GM19455 (cell line): ENCODE data around the gene DUSP2.
A peak's percentile ranks its signal among the peaks of the same experiment; 100 is the strongest.

Experiments used
- ATAC-seq: cut with Tn5 transposase; IDR thresholded peaks from one replicate; pipeline ENCODE4 v1.9.1; 2021; ENCODE audit not compliant: unreplicated experiment

DUSP2 gene

DNA sequence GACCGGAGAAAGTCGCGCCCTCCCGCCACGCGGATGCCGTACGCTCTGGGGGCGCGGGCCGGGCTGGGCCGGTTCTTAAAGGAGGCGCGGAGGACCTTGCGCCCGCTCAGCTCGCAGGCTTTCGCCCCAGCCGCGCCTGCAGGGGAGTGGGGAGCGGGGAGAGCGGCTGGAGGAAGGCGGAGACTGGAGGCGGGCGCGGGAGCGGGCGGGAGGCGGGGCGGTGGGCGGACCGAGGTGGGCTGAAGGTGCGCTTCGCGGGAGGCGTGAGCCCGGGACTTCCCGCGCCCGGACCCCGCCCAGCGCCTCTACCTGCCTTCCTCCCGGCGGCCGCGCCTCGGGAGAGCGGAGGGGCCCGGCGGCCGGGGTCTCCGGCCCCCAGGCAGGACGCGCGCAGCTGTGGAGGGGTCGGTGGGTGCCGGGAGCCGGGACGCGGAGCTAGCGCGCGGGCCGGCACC, 28.8 kb downstream of the DUSP2 start, which contains the start of gene ADRA2B:
Gene ADRA2B (minus strand): TSS at position 148 of the 455 bp plus-strand sequence. CDS start 422 bp downstream, outside the sequence.
- peak; percentile 54 for ATAC-seq

DNA sequence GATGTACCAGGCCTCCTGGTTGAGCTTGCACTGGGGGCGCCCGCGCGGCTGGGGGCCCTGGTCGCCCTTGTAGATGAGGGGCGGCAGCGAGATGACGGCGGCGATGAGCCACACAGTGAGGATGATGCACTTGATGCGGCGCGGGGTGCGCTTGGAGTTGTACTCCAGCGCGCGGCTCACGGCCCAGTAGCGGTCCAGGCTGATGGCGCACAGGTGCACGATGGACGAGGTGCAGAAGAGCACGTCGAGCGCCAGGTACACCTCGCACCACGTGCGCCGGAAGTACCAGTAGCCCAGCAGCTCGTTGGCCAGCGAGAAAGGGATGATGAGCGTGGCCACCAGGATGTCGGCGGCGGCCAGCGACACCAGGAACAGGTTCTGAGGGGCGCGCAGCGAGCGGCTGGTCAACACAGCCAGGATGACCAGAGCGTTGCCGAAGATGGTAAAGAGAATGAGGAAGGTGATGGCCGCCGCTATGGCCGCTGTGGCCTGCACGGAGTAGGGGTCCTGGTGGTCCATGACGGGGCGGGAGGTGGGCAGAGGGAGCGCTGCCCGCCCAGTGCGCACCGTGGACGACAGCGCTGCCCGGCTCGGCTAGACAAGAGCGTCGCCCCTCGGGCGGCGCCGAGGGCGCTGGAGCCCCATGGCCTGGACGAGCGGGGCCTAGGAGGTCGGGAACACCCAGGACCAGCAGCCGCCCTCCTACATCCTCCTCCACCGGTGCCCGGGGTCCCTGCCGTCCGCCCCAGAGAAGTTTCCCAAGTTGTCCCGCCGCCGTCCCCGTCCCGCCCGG, 29.4 kb downstream of the DUSP2 start:
- no peak for ATAC-seq

DNA sequence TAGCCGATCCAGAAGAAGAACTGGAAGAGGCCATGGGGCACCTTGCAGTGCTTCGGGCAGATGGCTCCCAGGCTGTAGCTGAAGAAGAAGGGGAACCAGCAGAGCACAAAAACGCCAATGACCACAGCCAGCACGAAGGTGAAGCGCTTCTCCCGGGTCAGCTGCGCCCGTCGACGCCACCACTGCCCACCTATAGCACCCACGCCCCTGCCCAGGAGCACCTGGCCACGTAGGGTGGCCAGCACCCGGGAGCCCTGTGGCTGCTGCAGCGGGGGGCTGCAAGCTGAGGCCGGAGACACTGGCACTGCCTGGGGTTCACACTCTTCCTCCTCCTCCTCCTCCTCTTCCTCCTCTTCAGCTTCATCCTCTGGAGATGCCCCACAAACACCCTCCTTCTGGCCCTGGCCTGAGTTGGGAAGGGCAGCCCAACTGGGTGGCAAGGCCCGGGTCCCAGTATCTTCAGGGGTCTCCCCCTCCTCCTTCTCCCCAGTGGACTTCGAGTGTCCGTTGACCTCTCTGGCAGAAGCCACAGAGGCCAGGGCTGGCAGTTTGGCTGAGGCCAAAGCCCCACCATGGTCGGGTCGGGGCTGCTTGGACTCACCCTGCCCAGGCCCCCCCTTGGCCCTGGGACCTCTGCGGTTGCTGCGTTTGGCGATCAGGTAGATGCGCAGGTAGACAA, 30.2 kb downstream of the DUSP2 start:
- ATAC-seq, result no peak

DNA sequence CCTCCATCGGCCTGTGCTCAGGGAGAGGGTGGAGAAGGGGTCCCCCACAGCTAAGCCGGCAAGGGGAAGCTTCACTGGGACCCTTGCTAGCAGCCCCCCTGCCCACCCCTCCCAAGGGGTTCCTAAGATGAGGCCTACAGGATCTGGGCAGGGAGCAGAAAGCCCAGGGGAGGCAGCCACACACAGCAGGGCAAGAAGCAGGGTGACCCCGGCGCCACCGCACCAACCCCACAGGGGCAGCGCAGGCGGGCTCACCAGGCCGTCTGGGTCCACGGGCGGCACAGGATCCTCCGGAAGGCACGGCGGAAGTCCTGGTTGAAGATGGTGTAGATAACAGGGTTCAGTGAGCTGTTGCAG, 30.7 kb downstream of the DUSP2 start:
- no peak for ATAC-seq

DNA sequence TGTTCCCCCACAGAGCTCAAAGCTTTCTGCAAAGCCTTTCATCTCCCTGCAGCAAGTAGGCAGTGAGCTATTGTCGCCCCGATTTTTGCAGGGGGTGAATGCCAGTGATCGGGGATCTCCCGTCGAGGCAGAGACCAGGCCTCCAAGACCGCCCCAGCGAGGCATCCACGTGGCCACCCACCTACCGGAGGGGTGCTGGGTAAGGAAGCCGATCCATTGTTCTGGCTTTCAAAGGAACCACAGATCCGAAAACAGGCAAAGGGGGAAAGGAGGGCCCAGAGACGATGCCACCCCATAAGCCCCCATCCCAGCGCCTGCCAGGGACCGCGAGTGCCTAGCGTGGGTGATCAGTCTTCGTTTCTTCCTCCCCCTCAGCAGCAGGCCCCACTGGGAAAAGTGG, 31.3 kb downstream of the DUSP2 start:
- ATAC-seq, result no peak

DNA sequence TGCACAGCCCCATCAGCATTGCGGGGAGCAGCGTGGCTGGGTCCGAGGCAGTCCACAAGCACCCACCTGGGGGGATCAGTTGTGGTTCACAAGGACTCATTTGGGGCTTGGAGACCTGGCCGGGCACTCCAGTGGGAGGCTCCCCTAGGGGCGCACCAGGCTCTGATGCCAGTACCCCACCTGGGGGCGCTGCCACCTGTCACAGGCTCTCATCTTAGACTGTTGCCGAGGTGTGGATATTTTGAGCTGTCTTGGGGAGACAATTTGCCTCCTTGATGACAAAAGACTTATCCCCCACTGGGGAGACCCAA, 31.9 kb downstream of the DUSP2 start:
- ATAC-seq, result no peak

DNA sequence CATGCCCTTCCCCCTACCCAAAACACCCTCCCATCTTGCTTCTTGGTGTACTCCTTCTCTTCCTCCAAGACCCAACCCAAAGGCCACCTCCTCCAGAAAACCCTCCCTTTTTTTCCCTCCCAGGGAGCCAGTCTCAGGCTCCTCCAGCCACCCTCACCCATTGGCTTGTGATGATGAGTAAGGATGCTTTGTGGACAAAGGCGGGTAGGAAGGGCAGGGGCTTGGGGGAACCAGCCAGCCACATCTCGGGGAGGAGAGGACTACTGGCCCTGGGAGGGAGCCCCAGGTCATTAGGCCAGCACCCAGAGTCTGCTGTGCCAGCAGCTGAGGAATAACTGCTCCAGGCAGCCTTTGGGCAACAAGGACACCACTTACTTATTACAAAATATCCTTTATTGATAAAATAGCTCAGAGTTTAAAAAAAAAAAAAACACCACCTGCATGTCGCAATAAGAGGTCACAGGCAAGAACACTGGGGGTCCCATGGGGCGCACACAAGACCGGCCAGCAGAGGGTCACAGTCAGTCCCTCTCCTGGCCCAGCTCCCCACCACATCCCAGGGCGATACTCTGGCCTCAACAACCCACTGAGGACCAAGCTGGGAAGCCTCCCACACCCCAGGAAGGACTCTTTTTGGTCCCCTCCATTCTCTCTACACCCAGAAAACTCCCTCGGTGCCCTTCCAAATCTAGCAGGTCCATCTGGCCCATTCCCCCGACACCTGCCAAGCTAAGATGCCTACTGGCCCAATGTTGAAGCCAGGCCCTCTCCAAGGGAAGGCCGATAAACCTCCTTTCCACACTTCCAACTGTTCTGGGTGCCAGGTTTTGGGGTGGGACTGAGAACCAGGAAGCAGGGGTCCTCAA, 32.5 kb downstream of the DUSP2 start:
- ATAC-seq, result no peak

DNA sequence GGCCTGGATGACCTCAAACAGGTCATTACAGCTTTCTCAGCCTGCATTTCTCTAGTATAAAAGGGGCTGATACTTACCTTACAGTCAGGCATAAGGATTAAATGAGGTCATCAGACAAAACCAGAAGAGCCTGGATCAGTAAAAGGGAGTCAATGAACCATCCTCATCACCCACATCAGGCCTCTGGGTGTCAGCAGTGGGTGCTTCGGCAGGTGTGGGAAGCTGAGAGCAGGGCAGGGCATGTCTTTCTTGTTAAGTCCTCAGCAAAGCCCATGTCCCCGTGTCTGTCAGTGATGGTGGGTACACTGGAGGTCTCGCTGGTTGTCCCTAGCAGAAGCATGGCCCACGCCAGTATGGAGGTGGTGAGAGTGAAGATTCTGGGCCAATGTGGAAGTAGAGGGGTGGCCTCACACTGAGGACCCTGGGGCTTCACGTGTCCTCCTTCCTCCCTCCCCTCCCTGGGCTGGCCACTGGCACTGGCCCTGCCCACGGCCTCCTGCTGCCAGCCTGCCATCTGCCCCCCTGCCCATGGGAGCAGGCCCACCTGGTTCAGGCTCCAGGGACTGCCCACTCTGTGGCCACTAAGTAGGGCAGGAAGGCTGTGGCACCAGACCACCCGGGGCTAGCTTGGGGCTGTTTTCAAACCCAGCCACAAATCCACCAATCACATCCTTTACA, 33.3 kb downstream of the DUSP2 start:
- ATAC-seq, result no peak

DNA sequence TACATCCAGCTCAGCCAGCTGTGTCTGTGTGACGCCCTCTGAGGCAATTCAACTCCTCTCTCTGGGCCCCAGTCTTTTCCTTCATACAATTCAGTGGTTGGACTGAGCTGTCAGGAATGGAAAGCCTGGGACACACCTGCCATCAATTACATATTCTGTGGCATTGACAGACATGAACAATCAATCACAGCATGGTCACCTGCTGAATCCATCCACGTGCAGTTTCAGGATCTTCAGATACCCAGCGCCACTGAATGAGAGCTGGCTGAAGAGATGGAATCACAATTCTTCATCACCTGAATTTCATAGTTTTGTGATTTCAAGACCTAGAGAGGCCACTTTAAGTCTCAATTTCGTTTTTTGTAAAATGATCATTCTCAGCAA, 34.0 kb downstream of the DUSP2 start:
- ATAC-seq, result no peak

DNA sequence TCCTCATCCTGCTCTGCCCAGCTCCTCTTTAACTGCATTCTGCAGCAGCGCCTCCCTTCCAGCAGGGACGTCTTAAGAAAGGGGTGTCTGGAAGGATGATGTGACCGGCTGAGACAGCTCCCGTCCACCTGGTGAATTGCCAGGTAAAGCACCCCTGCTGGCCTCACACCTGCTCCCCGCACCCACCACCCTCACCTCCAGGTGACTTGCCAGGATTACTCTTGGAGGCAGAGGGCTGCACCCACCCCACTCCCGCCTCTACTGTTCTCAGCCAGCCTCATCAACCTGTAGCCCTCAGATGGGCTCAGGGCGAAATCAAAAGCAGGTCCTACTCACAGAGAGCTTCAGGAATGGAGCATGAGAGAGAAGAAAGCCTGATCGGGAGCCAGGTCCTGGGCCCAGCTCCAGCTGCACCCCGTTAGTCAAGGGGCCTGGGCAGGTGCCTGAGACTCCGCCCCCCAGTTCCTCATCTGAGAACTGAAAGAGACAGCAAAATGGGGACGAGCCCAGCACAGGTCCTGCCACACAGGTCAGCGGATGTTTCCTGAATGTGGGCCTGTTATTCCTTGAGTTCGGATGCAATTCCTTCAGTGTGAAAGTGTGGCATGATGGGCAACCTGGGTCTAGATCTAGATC, 34.5 kb downstream of the DUSP2 start:
- ATAC-seq, result no peak

DNA sequence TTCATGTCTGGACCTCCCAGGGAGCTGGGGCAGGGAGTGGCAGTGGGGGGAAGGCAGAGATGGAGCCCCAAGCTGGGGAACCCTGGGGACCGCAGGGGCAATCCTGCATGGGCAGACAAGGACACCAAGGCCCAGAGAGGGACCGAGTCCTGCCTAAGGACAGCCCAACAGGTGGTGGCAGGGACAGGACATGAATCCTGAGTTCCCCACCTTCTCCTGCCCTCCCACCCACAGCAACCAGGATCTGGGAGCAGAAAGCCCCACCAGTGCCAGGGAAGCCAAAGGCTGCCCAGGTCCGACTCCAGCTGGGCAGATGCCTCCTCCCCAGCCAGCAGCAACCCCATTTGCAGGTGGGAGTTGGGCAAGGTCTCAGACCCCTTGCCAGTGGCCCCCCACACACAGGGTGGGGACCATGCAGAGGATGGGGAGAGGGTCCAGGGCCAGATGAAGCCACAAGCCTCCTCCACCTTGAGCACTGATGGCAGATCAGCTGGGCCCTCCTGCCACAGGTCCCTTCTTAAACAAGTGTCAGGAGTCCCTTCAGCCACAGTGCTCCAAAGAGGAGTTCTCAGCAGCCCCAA, 35.2 kb downstream of the DUSP2 start:
- no peak for ATAC-seq

DNA sequence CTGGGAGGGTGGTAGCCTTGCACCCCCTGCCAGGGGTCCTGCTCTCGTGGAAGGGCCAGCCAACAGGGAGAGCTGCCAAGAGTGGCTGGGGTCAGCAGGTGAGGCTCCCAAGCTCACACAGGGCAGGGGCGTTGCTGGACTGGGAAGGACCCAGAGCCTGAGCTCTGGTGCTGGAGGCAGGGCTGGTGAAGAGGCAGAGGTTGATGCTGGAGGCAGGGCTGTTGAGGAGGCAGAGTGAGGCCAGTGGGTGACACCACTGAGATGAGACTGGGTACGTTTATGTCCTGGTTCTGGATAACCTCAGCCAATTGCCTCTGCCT, 35.9 kb downstream of the DUSP2 start:
- no peak for ATAC-seq

DNA sequence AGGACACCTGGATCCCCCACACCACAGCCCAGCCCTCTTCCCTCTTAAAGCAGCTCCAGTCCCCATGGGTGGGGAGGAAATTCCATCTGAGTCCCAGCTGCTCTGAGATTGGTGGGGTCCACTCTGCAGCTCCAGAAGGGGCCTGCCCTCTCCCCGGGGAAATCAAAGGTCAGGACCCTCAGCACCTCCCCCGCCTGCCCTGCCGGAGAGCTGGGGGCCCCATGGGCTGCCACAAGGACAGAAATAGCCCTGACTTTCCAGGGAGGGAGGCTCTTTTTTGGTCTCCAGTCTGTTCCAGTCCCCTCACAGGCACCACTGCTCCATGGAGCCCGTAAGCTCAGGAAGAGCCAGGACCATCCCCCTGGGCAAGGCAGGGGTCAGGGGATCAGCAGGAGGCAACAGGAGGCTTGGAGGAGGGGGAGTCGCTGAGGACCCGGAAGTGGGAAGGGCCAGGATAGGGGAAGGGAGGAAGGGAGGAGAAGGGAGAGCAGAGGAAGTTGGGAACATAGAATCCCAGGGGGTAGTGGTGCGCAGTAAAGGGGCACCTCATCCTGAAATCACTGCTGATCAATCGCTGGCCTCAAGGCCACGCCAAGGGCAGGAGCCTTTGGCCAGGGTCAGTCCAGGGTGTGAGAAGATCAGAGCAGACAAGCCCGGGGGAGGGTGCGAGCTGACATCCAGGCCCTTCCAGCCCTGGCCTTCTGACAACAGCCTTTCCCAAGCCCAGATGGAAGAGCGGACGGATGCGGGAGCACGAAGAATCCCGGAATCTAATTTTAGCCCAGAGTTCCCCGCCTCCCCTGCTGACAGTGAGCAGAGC, 36.5 kb downstream of the DUSP2 start:
- no peak for ATAC-seq

DNA sequence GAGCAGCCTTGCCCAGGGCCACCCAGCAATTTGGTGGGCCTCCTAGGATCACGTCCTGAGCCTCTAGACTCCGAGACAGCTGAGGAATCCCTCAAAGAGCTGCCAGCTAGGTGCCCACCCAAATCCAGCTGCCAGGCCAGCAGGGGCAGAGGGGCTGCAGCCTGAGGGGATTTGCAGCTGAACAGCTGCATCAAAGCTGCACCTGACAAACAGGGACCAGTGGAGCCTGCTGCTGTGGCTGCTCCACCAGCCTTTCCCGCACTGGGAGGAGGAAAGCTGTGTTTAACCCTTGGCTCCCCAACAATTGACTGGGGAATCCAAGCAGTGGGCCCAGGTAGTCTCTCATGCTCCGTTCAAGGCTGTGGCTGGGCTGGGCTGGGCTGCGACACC, 37.1 kb downstream of the DUSP2 start:
- no peak for ATAC-seq

DNA sequence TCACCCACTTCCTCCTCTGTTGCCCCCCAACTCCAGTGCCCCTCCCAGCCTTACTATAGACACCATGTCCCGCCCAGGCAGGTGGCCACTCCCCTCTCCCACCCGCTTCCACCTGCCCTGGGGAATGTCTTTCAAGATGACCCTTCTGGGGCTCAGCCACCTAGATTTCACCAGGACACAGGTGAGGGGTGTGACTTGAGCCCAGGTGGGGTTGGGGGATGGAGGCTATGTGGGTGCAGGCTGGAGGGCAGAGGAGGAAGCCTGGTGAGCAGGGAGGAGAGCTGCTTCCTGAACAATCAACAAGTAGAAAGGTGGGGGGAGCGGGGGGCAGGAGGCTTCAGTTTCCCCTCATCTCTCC, 37.6 kb downstream of the DUSP2 start:
- no peak for ATAC-seq

DNA sequence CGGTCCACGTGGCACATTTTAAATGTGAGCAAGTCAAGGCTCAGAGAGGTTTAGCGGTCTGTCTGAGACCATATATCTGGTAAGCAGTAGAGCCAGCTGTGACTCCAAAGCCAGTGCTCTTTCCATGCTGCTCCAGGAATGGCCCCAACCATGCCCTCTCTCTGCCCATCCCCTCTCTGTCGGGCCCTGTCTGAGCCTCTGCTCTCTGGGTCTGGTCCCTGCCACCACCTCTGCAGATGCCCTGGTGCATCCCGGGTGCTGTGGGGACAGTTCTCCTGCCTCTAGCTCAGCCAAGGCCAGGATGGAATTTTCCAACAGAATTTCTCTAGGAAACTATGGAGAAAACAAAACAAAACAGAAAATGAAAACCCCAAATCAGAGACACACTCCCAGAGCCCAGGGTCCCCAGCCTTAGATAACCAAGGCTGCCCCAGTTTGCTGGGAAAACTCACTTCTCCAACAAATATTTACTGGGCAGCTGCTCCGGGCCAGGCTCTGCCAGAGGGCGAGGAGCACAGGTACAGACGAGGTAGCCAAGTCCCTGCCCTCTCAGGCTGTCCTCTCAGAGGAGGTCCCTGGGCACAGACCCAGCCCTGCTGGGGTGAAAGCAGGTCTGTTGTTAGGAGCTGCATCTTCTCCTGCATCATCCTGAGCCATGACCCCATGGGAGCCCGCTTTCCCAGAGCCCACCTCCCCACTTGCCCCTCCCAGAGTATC, 38.1 kb downstream of the DUSP2 start:
- ATAC-seq, result no peak

DNA sequence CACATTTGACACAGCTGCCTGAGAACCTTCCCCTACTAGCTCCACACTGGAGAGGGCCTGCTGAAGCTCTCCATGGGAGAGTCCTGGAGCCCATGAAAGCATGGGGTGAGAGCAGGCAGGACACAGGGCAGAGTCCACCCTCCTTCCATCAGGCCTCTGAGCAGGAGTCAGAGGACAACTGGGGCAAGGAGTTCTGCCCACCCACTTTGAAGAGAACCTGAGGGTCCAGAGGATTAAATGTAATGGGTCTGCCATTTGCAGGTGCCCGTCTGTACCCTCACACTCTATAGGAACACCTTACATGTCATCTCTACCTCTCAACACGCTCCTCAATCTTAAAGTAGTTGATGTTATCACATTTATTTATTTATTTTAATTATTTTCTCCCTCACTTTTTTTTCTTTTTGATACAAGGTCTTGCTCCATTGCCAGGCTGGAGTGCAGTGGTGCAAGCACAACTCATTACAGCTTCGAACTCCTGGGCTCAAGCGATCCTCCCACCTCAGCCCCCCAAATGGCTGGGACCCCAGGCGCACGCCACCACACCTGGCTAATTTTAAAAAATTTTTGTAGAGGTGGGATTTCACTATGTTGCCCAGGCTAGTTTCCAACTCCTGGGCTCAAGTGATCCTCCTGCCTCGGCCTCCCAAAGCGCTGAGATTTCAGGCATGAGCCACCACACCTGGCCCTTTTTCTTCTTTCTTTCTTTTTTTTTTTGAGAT, 39.1 kb downstream of the DUSP2 start:
- ATAC-seq, result no peak

DNA sequence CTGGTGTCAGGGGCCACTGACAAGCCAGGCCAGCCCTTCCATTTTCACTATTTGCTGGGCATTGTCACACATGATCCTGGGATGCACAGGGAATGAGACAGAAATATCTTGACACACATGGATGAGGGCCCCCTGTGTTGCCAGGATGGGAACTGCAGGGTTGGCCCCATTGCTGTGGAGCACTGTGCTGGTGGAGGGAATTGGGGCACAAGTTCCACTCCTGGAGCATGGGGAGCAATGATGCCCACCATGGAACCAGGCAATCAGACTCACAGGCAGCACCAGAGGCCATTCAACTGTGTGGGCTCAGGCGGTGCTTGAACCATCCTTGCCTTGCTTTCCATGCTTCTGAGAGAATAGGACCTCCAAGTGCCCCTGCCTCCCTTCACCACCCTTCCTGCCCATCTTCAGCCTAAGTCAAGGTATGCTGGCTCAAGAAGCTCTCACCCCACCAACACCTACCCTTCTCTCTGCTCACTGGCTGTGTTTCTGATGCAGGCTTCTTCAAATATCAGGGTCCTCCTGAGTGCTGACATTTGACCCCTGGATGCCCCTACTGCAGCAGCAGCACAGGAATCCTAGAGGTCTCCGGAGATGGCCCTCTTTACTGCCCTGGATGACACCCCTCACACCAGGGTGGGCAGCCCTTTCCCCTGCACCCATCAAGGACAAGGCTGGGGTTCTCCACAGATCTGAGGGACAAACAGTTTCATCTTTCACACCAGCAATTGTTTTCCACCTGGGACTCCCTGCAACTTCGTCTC, 39.9 kb downstream of the DUSP2 start:
- ATAC-seq, result no peak
